Activated CD8-positive, alpha-beta memory T cell treated with anti-CD3 and anti-CD28 coated beads, Interleukin-2, amount 50 U/mL, for 4 hours (primary cell): ENCODE measurements around the gene KIF1C.

ENCODE experiments used
- DNase-seq: peaks from one replicate; pipeline ENCODE4 v3.0.0-alpha.2; 2020

The KIF1C gene

DNA sequence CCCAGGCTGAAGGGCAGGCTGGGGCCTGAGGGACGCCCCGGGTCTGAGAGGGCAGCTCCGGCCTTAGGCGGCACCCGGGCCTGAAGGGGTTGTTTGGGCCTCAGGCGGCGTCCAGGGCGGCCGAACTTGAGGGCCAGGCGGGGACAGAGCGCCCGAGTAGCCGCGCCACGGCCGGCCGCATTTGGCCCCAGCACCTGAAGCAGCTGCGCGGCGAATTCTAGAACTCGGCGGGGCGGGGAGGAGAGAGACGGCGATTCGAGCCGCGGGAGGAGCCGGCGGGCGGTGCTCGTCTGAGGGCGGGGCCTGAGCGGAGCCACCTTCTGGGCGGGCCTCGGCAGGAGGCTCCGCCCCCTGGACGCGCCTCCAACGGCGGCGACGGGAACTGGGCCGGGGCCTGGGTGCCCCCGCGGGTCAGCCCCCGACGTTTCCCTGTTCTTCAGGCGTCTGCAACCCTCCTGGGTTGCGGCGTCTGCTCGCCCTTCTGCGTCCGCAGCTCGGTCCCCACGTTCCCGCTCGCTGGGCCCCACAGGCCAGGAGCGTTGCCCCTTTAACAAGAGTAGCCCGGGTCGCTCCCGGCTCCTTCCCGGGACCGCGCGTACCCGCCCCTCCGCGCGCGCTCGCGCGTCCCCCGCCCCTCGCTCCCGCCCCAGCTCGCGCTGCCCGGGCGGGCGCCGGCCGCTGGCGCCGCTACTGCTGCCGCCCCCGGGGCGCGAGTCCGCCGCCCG is at the start of gene KIF1C, which contains the start of gene INCA1:
TSS of gene KIF1C (plus strand) at position 649 of the 725 bp plus-strand sequence. CDS start 2,297 bp downstream, outside the sequence.
TSS of gene INCA1 (minus strand) at position 221 of the 725 bp plus-strand sequence. CDS start 3,085 bp downstream, outside the sequence.
- peak; percentile 91 for DNase-seq

DNA sequence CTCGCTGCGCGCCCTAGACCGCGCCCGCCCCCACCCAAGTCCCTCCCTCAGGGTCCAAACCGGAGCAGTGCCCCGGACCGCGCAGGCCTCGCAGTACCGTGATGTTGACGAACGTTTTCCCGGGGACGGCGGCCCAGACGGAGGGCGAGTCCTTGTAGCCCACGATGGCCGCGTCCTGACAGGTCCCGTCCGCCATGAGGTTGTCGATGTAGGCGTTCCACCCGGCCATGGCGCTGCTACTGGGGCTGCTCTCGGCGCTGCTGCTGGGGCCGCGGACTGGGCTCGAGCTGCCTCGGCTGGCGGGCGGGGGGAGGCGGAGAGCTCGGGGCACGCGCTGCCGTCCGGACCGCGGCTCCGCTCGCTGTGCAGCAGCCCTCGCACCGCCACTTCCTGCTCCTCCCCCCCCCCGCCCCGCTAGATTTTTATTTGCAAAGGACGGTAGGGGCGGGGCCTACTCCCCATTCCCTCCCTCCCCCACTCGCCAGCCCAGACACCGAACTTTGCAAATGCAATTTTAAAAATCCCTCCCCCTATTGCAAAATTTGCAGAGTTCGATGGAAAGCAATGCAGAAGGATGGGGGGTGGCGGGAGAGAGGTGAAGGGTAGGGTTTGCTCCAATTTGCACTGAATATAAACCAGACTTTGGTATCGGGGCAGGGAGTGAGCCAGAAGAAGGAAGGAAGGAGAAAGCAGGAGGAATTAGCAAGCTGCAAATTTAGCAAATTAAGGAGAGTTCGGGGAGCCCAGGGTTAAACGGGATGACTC is 49.4 kb upstream of the KIF1C start, which contains the start of gene PFN1:
TSS of gene PFN1 (minus strand) at position 365 of the 765 bp plus-strand sequence. CDS start at position 229, 136 bp downstream.
- DNase-seq = peak; percentile 88

DNA sequence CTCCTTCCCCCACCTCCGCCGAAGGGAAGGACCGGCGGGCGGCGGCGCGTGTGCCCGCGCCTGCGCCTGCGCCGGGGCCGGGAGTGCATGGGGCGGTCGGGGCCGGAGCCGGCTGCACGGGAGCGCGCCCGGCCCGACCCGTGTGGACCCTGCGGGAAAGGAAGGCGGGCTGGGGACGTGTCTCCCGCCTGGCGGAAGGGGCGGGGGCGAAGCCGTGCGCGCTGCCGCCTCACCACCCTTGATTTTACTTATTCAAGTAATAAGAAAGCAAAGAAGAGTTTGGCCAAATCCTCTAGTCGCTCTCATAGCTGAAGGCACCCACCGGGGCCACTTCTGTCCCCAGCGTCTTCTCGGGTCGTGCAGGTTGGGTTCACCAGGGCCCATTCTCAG is 48.8 kb upstream of the KIF1C start:
- DNase-seq = peak; percentile 66

DNA sequence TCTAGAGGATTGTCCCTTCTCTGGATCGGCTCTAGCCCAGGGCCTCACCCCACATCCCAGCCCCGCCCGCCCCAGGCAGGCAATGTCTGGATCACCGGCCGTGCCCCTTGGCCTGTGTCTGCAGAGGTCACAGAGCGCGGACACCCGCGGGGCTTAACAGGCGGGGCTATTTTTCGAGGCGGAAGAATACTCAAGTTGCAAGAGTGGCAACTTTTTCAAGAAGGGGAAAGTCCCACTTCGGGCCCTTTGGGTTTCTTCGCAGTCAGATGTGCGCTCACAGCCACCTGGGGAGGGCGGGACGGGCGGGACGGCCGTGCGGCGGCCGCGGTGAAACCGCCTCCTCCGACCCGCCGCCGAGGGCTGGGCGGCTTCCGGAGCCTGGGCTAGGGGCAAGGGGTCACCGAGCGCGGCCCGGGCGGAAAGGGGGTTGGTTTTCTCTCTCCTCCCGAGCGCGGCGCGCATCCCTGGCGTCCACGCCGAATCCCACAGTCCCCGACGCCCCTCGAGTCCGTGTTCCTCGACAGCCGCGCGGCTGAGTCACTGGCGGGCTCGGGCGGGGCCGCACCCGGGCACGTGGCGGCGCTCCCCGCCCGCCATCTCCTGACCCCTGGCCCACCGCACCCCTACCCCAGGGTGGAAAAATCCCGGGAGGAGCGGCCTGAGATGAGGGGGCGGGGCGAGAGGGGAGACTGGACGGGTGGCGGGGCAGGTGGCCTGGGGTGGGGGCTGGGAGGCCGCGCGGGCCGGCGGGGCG is 48.3 kb upstream of the KIF1C start:
- DNase-seq = peak; percentile 74

DNA sequence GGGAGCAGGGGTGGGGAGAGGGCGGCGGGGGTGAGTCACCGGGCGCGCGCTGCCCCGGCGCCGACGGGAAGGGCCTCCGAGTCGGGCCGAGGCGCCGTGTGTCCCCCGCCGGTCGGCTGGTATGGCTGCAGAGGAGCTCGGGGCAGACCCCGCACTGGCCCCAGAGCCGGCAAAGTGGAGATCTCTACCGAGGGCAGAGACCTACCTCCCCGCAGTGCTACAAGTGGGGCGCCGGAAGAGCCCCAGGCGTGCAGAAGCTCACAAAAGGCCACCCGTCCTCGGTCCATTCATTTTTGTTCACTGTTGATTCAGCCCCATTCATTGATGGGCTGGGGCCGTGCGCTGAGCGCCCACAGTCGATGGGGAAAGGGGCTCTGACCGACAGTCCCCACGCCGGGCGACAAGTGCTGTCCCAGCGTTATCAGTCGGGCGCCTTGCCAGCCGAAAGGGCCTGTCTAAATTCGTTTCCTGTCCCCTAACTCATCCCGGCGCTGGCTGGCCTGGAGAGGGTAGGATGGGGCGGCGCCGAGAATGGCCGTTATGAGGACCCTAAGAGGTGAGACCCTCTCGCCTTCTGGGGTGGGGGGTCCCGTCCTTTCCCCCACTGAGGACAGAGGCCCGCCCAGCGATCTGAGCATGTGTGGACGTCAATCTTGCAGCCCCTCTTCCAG is 47.5 kb upstream of the KIF1C start:
- peak; percentile 70 for DNase-seq

DNA sequence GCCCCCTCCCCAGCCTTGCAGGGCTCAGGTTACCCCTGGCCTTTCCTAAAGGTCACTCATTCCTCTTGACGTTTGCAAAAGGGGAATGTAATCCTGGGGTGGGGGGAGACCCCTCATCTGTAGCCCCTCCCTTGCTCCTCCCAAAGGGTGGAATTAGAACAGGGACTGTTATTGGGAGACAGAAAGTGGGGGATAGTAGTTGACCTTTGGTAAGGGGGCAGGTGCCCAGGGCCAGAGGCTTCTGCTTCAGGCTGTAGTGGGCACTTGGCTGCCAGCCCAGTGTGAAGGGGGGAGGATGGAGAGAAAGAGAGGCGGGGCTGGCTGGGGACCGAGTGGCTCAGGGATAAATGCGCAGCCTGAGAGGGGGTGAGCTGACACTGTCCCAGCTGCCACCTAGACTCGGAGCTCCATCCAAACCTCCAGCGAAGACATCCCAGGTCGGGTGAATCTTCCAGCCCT is 47.0 kb upstream of the KIF1C start, which contains the start of gene ENO3:
TSS of gene ENO3 (plus strand) at position 374 of the 459 bp plus-strand sequence. CDS start 711 bp downstream, outside the sequence.
- DNase-seq = no peak

DNA sequence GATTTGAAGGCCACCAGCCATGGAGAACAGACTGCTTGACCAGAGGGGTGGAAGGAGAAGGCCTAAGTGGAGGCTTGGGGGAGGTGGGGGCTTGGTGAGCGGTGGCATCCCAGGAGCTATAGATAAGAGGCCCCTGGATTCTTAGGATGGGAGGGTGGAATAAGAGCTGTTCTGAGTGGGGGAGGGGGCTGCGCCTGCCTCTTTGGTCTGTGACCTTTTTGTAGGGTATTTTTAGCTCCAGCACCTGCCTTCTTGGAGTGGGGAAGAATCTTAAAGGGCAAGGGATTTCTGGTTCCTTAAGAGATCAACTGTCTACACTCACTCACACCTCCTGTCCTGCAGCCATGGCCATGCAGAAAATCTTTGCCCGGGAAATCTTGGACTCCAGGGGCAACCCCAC is 46.3 kb upstream of the KIF1C start:
- DNase-seq = no peak

DNA sequence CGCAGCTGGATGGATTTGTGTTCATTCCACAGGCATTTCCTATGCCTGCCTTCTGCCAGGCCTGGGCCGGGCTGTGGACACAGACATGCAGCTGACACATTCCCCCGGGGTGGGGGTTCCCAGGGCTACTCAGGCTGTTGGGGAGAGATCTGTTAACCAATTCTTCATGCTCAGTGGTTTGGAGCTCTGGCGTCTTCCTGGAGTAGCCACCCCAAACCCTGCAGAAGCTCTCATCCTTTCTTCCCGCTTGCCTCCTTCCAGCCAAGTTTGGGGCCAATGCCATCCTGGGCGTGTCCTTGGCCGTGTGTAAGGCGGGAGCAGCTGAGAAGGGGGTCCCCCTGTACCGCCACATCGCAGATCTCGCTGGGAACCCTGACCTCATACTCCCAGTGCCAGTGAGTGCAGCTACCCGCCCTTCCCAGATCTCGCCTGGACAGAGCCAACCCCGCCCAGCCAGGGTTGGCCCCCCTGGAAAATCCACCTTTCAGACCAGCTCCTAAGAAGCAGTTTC is 44.2 kb upstream of the KIF1C start:
- DNase-seq = no peak

DNA sequence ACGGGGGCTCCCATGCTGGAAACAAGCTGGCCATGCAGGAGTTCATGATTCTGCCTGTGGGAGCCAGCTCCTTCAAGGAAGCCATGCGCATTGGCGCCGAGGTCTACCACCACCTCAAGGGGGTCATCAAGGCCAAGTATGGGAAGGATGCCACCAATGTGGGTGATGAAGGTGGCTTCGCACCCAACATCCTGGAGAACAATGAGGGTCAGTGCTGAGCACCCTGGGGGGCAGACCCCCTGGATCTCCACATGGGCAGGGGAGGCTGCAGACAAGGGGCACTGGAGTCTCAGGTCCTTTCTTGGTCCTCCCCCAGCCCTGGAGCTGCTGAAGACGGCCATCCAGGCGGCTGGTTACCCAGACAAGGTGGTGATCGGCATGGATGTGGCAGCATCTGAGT is 42.7 kb upstream of the KIF1C start:
- no peak for DNase-seq

GRCh38 chr17:4956493-4957061 is 41.2 kb upstream of the KIF1C start:
- DNase-seq = peak; percentile 51

DNA sequence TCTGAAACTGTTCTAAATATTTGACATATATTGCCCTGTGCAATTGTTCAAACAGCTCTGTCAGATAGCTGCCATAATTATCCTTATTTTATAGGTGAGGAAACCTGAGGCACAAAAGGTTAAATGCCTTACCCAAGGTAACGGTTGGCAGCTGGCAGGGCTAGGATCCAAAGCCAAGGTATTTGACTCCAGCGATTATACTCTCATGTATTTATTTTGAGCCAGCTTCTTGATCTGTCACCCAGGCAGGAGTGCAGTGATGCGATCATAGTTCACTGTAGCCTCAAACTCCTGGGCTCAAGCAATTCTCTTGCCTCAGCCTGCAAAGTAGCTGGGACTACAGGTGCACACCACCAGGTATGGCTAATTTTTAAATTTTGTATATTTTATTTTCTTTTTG is 39.6 kb upstream of the KIF1C start:
- no peak for DNase-seq

- DNase-seq = no peak
These were observed 38.3 kb upstream of the KIF1C start for GRCh38 chr17:4959261-4959965.

GRCh38 chr17:4960279-4960922 is 37.3 kb upstream of the KIF1C start:
- no peak for DNase-seq

DNA sequence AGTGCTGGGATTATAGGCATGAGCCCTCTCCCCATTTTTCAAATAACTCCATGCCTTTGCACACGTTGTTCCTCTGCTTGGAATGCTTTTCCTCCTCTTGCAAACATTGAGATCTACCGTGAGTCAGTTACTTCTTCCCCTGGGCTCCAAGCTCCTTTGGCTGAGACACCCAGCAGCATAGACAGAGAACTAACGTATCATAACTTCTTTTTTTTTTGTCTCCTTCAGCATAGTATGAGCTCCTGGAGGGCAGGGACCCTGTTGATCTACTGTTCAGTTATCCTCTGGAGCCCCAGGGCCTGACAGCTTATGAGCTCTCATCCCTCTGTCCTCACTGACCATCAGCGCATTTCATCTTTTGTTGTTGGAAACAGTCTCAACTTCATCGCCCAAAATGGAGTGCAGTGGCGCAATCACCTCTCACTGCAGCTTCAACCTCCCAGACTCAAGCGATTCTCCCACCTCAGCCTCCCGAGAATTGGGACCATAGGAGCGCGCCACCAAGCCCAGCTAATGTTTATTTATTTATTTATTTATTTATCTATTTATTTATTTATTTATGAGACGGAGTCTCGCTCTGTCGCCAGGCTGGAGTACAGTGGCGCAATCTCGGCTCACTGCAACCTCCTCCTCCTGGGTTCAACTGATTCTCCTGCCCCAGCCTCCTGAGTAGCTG is 32.3 kb upstream of the KIF1C start:
- no peak for DNase-seq

DNA sequence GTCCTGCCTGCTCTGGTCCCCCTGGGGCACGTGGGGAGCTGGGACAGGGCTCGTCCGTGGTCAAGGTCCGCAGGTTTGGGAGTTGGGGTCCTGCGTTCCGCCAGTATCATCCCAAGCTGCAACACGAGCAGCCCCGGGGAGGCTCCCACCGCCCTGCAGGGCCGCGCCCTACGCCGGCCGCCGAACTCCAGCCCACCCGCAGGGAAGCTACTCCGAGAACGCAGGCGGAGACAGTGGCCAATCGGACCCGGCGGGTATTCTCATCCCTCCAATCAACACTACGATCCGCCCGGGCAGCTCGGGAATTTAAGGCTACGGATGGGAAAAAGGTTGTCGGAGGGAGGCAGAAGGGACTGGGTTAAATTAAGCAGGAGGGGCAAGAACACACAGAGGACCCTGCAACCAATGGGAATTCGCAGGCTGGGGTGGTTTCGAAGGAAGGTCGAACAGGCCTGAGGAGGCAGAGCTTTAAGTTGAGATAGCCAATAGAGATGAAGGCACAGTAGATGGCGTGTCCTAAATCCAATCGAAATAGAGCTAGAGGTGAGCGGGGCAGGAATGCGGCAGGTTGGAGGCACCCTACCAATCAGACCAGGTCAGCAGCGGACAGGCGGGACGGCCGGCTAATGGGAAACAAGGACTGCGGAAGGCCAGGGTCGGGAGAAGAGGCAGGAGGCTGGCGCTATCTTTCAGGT is 30.8 kb upstream of the KIF1C start:
- peak; percentile 88 for DNase-seq

DNA sequence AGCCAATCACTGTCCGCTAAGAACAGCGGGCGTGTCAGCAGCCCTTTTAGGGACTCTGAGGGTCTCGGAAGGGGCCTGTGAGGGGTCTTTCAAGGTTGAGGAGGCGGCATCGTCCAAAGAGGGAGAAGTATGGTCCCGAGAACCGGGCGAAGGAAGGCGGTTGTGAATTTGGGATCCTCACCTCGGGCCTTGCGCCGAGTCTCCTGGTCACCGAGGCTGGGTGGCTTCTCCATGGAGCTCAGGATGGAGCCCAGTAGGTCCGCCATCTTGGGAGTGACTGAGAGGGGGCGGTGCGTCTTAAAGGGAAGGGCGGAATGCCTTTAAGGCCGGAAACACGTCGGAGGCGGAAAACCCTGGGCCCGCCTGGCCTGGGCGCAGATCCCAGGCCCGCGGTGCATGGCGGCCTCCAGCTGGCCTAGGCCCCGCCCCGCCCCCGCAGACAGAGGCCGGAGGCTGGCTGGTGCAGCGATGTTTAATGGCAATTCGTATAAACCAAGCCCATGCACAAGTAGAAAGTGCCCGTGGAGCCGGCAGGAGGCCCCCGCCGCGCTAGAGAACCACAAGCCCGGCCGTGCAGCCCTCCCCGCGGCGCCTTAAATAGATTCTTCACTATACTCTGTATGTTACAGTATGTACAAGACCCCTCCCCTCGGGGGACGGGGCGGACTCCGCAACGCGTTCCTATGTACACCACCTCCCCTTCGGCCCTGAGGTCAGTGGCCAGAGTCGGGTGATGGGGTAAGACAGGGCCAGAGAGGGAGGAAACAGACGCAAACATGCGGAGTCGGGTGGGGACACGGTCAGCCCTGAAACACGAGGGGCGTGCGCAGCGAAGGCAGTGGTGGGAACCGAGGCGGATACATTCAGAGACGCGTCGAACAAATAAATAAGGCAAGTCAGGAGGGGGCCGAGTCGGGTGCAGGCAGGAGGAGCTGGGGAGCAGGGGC is 29.9 kb upstream of the KIF1C start, which contains the start of gene SPAG7:
TSS of gene SPAG7 (minus strand) at position 279 of the 947 bp plus-strand sequence. CDS start at position 266, 13 bp downstream.
- DNase-seq = peak; percentile 90

DNA sequence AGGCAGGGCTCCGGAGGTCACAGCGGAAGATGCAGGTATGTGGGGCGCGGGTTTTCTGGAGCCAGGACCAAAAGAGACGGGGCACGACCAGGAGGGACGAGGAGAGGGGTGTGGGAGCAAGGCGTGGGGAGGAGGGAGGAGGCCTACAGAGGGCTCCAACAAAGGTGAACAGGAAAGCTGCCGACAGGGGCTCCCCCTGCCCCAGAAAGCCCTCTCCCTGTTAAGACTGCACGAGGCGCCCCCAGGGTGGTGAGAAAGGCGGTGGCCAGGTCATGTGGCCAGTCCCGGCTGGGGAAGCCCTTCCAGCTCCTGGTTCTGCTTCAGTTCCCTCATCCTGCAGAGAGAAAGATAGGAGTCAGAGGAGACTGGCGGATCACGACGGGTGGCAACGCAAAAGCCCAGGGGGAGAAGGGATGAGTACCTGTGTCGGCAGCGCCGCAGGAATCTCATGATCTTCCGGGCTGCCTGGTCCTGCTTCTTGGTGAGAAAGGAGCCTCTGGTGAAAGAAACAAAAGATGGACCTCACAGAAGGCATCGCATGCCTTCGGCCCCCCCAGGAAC is 29.2 kb upstream of the KIF1C start:
- DNase-seq = no peak
